Ovary (tissue), 10 donors: ENCODE data around the gene NPFF. TPM values are rescaled to one million over a fixed set of nuclear protein-coding genes. Genes with fewer than 3 reads are reported as not detected.
A peak's percentile ranks its signal among the peaks of the same experiment; 100 is the strongest.
"Not testable (repeated sequence)": the region's sequence is repeated elsewhere in the genome, so short reads cannot be mapped to it uniquely, and the experiment has no call there.

ENCODE experiments used
- DNase-seq, 5 donors: peaks; one replicate each; pipeline ENCODE4 v3.0.0-alpha.2; 2019 to 2020
- H3K27ac ChIP-seq, 2 donors: fragments of 200-600 bp; one replicate each; pipeline versions ENCODE4 v1.5.1 to v1.8.0; 2019 to 2022
- H3K27me3 ChIP-seq: fragments of 200-600 bp; one replicate; pipeline ENCODE4 v1.8.0; 2022
- H3K36me3 ChIP-seq: fragments of 200-600 bp; sonication (generic); one replicate; pipeline ENCODE4 v1.5.1; 2019
- H3K4me1 ChIP-seq: one replicate; pipeline ENCODE4 v1.8.1; 2013; ENCODE audit warnings: mild to moderate bottlenecking, moderate library complexity; ENCODE audit not compliant: insufficient read depth
- H3K4me3 ChIP-seq: fragments of 200-600 bp; sonication (generic); one replicate; pipeline ENCODE4 v1.5.1; 2017
- H3K9me3 ChIP-seq, 2 donors: fragments of 200-600 bp in 1 of 2; sonication (generic) in 1 of 2; one replicate each; pipeline versions ENCODE4 v1.5.1 to v1.8.1; 2013 to 2019; ENCODE audit warnings: mild to moderate bottlenecking in 1 of 2, moderate library complexity in 1 of 2
- CTCF ChIP-seq, 3 donors: fragments of 450-650 bp in 2 of 3; fragments of 200-600 bp in 1 of 3; IDR thresholded peaks; one replicate each; pipeline versions ENCODE4 v1.5.1 to v1.8.0; 2016 to 2022; ENCODE audit warnings: antibody characterized with exemption in 3 of 3, mild to moderate bottlenecking in 1 of 3
- EP300 ChIP-seq: sonication (generic); formaldehyde crosslinking; IDR thresholded peaks from one replicate; pipeline ENCODE4 v1.6.1; 2017; ENCODE audit warnings: antibody characterized with exemption
- POLR2A ChIP-seq: fragments of 450-650 bp; IDR thresholded peaks from one replicate; pipeline ENCODE4 v1.6.1; 2017; ENCODE audit warnings: antibody characterized with exemption, mild to moderate bottlenecking, moderate library complexity
- WGBS, 3 donors: extraction: QIAGEN DNeasy Blood & Tissue Kit in 1 of 3; methylation state at CpG; one replicate each; pipeline versions ENCODE4 v1.1.5 to v1.1.7; 2013 to 2017; 5-methylcytosine and 5-hydroxymethylcytosine counted together
- intact Hi-C, 4 donors: fragments of 100-400 bp; cut with DNase I; formaldehyde crosslinking; loops; one replicate each; pipeline versions ENCODE4 v1.11.0 to v1.15.1; 2022 to 2023
- long read RNA-seq, 3 donors: library from polyadenylated mRNA in 2 of 3; unstranded in 2 of 3; transcript quantifications; one replicate each; pipeline ENCODE4 v2.0.0 and lab custom pipeline, GENCODE V29; 2021 to 2026
- polyA plus RNA-seq, 2 donors: library from polyadenylated mRNA; stranded (reverse); fragments of 200-250 nt in 1 of 2; fragments of 350-450 nt in 1 of 2; fragmentation: Illumina TruSeq in 1 of 2; extraction: RNeasy Lipid Tissue Mini Kit (QIAGEN cat#74804) in 1 of 2; gene quantifications; one replicate each; pipeline ENCODE4 v1.2.3, GENCODE V29; 2013 to 2014
- total RNA-seq, 7 donors: library from RNA; depleted of rRNA in 2 of 7; stranded (reverse); fragments of >200 nt in 2 of 7; fragmentation: NEBNext Ultra II Directional in 3 of 7; extraction: Animal tissue kit (Norgen Biotek cat#: 25700) in 3 of 7; gene quantifications; one replicate each; pipeline versions ENCODE4 v1.1.0 to v1.2.4, GENCODE V29; 2016 to 2023
- donor health status: DM: no; HTN: no; CAD: no; lungs with moderate emphysema.
- donor health status: DM: no; HTN: no; CAD: no.
- donor health status: Bipolar disorder and iron deficiency.
- donor health status: DM: yes; HTN: yes; CAD: no.
- donor health status: DM: no; HTN: no; CAD: no.
- donor health status: DM: yes; HTN: yes; CAD: no.

Gene NPFF
- total RNA-seq (1 to 10 TPM in 1 of 7 donors, under 1 TPM in 1, not detected in 5; 0.68 to 1.1 TPM), polyA plus RNA-seq (not detected)
- long read RNA-seq, donor 1: 0 reads
- long read RNA-seq, donor 2, transcript NPFF-201 (3 exons, 592 nt): major isoform, 14 of 14 reads
- long read RNA-seq, donor 2, partial matches to known transcripts: 0 of 14 reads
- long read RNA-seq, donor 2, other reads (novel, unspliced or antisense): 0 of 14 reads
- long read RNA-seq, donor 3: 0 reads

- H3K4me3 ChIP-seq: no peak within 1 kb of the TSS
- no peaks in the 10 kb centered on the region for H3K36me3 ChIP-seq
- WGBS, 3 donors: 80 to 86% (median 83%) methylated on average over 9 of the region's 9 CpGs
- no peak for DNase-seq
- peaks cover 9% of the 10 kb centered on the region for H3K4me1 ChIP-seq
- no peaks in the 10 kb centered on the region for H3K9me3 ChIP-seq
- no peaks in the 10 kb centered on the region for H3K27me3 ChIP-seq
- peak within 1 kb of the TSS in 1 of 2 donors; percentile 7 for H3K27ac ChIP-seq
- no peak for TF ChIP-seq EP300
- no peak for TF ChIP-seq CTCF (IDR thresholded peaks at IDR 0.05)
- intact Hi-C loops: loop anchor here (5.0 to 10.0 kb wide), 5 partner anchors 45 to 182 kb away; partner anchors contain the start of gene AAAS (in 4 of the 4)
Measured at GRCh38 chr12:53506881-53507602, at the start of gene NPFF. Gene NPFF (minus strand): TSS chr12:53507484. CDS start chr12:53507474, 10 bp downstream.

- H3K4me1 ChIP-seq: peaks cover 2% of the 10 kb centered on the region
- 46 to 55% (median 54%) methylated on average over 14 of the region's 14 CpGs for WGBS, 3 donors
- H3K36me3 ChIP-seq: no peaks in the 10 kb centered on the region
- no peaks in the 10 kb centered on the region for H3K9me3 ChIP-seq
- H3K4me3 ChIP-seq: no peak overlapping the region
- intact Hi-C loops: no loop called here
- H3K27me3 ChIP-seq: no peaks in the 10 kb centered on the region
- no peak overlapping the region for H3K27ac ChIP-seq
- TF ChIP-seq POLR2A: no peak
- no peak for TF ChIP-seq CTCF (IDR thresholded peaks at IDR 0.05)
- no peak for DNase-seq
Measured at GRCh38 chr12:53552361-53553327, 45.4 kb upstream of the NPFF start.

- intact Hi-C loops: no loop called here
- DNase-seq: no peak
- Histone ChIP-seq H3K36me3 (no peaks in the 10 kb centered on the region), H3K27me3 (no peaks in the 10 kb centered on the region), H3K27ac (no peak overlapping the region), H3K9me3 (no peaks in the 10 kb centered on the region), H3K4me3 (no peak overlapping the region), H3K4me1 (peaks cover 2% of the 10 kb centered on the region)
- WGBS, 3 donors: 87 to 89% (median 89%) methylated on average over 2 of the region's 2 CpGs
- no peak for TF ChIP-seq POLR2A
- TF ChIP-seq CTCF (IDR thresholded peaks at IDR 0.05): no peak
- TF ChIP-seq EP300: no peak
Measured at GRCh38 chr12:53551889-53552291, 44.6 kb upstream of the NPFF start.

GRCh38 chr12:53550595-53550994 lies 43.3 kb upstream of the NPFF start:
- TF ChIP-seq EP300 (no peak), POLR2A (no peak), CTCF (IDR thresholded peaks at IDR 0.05) (no peak)
- Histone ChIP-seq H3K4me3 (no peak overlapping the region), H3K36me3 (no peaks in the 10 kb centered on the region), H3K4me1 (peaks cover 2% of the 10 kb centered on the region), H3K9me3 (no peaks in the 10 kb centered on the region), H3K27ac (no peak overlapping the region), H3K27me3 (no peaks in the 10 kb centered on the region)
- DNase-seq: no peak
- intact Hi-C loops: no loop called here
- WGBS, 3 donors: 87 to 100% (median 98%) methylated on average over 1 of the region's 1 CpG

GRCh38 chr12:53550131-53550530 lies 42.8 kb upstream of the NPFF start:
- H3K4me3 ChIP-seq, H3K27ac ChIP-seq, H3K36me3 ChIP-seq, H3K27me3 ChIP-seq, DNase-seq, H3K4me1 ChIP-seq, H3K9me3 ChIP-seq, intact Hi-C loops: not testable (repeated sequence)
- 96 to 99% (median 98%) methylated on average over 8 of the region's 8 CpGs for WGBS, 3 donors

- not testable (repeated sequence) for H3K27me3 ChIP-seq, H3K4me3 ChIP-seq, H3K27ac ChIP-seq, H3K4me1 ChIP-seq, DNase-seq, H3K36me3 ChIP-seq, H3K9me3 ChIP-seq
- intact Hi-C loops: loop anchor here in 3 of 4 donors (10.0 kb wide), 1 partner anchor 196 kb away; no protein-coding TSS in a partner anchor
- WGBS, 3 donors: 95% methylated on average over 6 of the region's 6 CpGs
Measured at GRCh38 chr12:53548354-53548753, 41.1 kb upstream of the NPFF start.
